ENCODE results near the gene STAB1. TPM values are rescaled to one million over a fixed set of nuclear protein-coding genes. Genes with fewer than 3 reads are reported as not detected.

The STAB1 gene
- total and polyA plus RNA-seq, 7 donors, result 15.9 to 47.5 (median 29.0) TPM

- Histone ChIP-seq H3K27ac (no peak overlapping the region), H3K27me3 (ENCODE audit: insufficient read depth in 3 of 3, low read length in 2 of 3) (no peaks in the 10 kb centered on the region), H3K4me3 (no peak overlapping the region), H3K4me1 (no peaks in the 10 kb centered on the region), H3K36me3 (ENCODE audit: insufficient read depth in 1 of 2, low read depth in 1 of 2) (peaks cover 6 to 100% of the 10 kb centered on the region in 2 donors), H3K9me3 (no peaks in the 10 kb centered on the region)
- ATAC-seq, result no peak
- no peak for DNase-seq
- TF ChIP-seq CTCF (IDR thresholded peaks at IDR 0.05), result no peak
- 91 to 99% (median 95%) methylated on average over 6 of the region's 6 CpGs for WGBS, 3 donors
- intact Hi-C loops (cut with DNase I), result no loop called here
These were observed 17.4 kb upstream of the STAB1 start for GRCh38 chr3:52477796-52478095.

GRCh38 chr3:52479037-52479876 lies 15.9 kb upstream of the STAB1 start:
- ATAC-seq (no peak), DNase-seq (peak in 1 of 2 donors; percentile 37)
- H3K27ac ChIP-seq, result no peak overlapping the region
- H3K36me3 ChIP-seq (ENCODE audit: insufficient read depth in 1 of 2, low read depth in 1 of 2), result peaks cover 6 to 89% of the 10 kb centered on the region in 2 donors
- intact Hi-C loops (cut with DNase I), result no loop called here
- no peak overlapping the region for H3K4me3 ChIP-seq
- no peak for TF ChIP-seq CTCF (IDR thresholded peaks at IDR 0.05)
- H3K4me1 ChIP-seq, result peaks cover 10% of the 10 kb centered on the region
- WGBS, 3 donors, result 93 to 94% (median 93%) methylated on average over 7 of the region's 7 CpGs
- no peaks in the 10 kb centered on the region for H3K9me3 ChIP-seq
- H3K27me3 ChIP-seq (ENCODE audit: insufficient read depth in 3 of 3, low read length in 2 of 3), result no peaks in the 10 kb centered on the region

DNA sequence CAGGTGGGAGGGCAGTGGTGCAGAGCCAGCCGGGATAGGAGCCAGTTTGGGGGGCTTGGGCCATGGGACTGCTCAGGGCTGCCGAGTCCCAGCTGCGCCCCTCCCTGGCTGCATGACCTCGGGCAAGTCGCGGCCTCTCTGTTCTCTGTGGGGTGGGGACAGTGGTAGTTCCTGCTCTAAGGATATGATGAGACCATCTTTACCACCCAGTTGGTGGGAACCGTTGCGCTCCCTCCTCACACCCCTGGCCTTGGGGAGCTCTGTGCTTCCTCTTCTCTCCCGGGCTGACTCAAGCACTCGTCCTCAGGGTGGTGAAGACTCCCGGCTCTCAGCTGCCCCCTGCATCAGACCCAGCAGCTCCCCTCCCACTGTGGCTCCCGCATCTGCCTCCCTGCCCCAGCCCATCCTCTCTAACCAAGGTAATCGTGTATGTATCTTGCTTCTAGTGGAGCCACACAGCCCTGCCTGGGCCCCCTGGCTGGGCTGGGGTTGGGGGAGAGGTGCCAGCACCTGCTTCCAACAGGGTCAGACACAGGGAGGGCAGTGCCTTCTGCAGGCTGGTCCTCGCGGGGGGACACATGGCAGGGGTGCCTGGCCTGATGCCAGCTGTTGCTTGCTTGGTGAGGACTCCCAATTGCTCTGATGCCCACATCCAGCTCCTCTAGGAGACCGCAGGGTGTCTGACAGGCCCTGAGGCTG lies 15.1 kb upstream of the STAB1 start:
- intact Hi-C loops (cut with DNase I), result loop anchor here in 1 of 2 donors (10.0 kb wide), 1 partner anchor 195 kb away; no protein-coding TSS in a partner anchor
- WGBS, 3 donors, result 85 to 92% (median 88%) methylated on average over 16 of the region's 16 CpGs
- H3K9me3 ChIP-seq, result no peaks in the 10 kb centered on the region
- H3K36me3 ChIP-seq (ENCODE audit: insufficient read depth in 1 of 2, low read depth in 1 of 2), result peaks cover 6 to 87% of the 10 kb centered on the region in 2 donors
- no peak overlapping the region for H3K4me3 ChIP-seq
- H3K27ac ChIP-seq, result no peak overlapping the region
- TF ChIP-seq CTCF (IDR thresholded peaks at IDR 0.05), result no peak
- peaks cover 18% of the 10 kb centered on the region for H3K4me1 ChIP-seq
- DNase-seq (peak in 1 of 2 donors; percentile 52), ATAC-seq (no peak)
- H3K27me3 ChIP-seq (ENCODE audit: insufficient read depth in 3 of 3, low read length in 2 of 3), result no peaks in the 10 kb centered on the region

GRCh38 chr3:52480768-52481715 lies 14.1 kb upstream of the STAB1 start:
- Histone ChIP-seq H3K4me3 (no peak overlapping the region), H3K36me3 (ENCODE audit: insufficient read depth in 1 of 2, low read depth in 1 of 2) (peaks cover 6 to 87% of the 10 kb centered on the region in 2 donors), H3K4me1 (peaks cover 18% of the 10 kb centered on the region), H3K27me3 (ENCODE audit: insufficient read depth in 3 of 3, low read length in 2 of 3) (no peaks in the 10 kb centered on the region), H3K9me3 (no peaks in the 10 kb centered on the region), H3K27ac (no peak overlapping the region)
- DNase-seq (peak in 1 of 2 donors; percentile 48), ATAC-seq (no peak)
- no peak for TF ChIP-seq CTCF (IDR thresholded peaks at IDR 0.05)
- intact Hi-C loops (cut with DNase I), result loop anchor here in 1 of 2 donors (10.0 kb wide), 1 partner anchor 194 kb away; no protein-coding TSS in a partner anchor
- 85% methylated on average over 27 of the region's 27 CpGs for WGBS, 3 donors

Data from psoas muscle (tissue), 8 donors.